AG04450 (cell line): Measurements from ENCODE around the gene C11orf91. TPM values are rescaled to one million over a fixed set of nuclear protein-coding genes. Genes with fewer than 3 reads are reported as not detected.

ENCODE experiments used
- CTCF ChIA-PET: fragments of 300-600, 350-600 bp; formaldehyde crosslinking; extraction: SDS; loops from one replicate; lab custom pipeline; 2022; ENCODE audit warnings: antibody characterized with exemption, inconsistent platforms; lab: Charles Lee
- POLR2A ChIA-PET: fragments of 350-600 bp; formaldehyde crosslinking; extraction: SDS; loops from one replicate; lab custom pipeline; 2021; ENCODE audit warnings: antibody characterized with exemption, inconsistent platforms; lab: Yijun Ruan, JAX
- DNase-seq: peaks from one replicate; pipeline ENCODE4 v3.0.0-alpha.2; 2011; ENCODE audit warnings: low read depth, low spot score
- H3K27ac ChIP-seq: one replicate; pipeline ENCODE4 v1.5.1; 2012; ENCODE audit warnings: low read depth, low read length, control low read depth
- H3K27me3 ChIP-seq: one replicate; pipeline ENCODE4 v1.6.0; 2012; ENCODE audit warnings: low read length; ENCODE audit not compliant: control insufficient read depth, insufficient read depth
- H3K4me3 ChIP-seq: 2 replicates; pipeline ENCODE4 v1.5.1; 2011; ENCODE audit warnings: mild to moderate bottlenecking, low read depth, low read length, control low read depth
- H3K9me3 ChIP-seq: 2 replicates; pipeline ENCODE4 v1.5.1; 2012; ENCODE audit warnings: low read length; ENCODE audit not compliant: control insufficient read depth, insufficient read depth
- CTCF ChIP-seq: IDR thresholded peaks from 2 replicates; pipeline ENCODE4 v1.5.1; 2011; ENCODE audit warnings: low read depth, low read length, control low read depth, inconsistent platforms
- polyA plus RNA-seq: library from polyadenylated mRNA; depleted of rRNA; stranded (reverse); fragments of >200 nt; gene quantifications from 2 replicates; pipeline ENCODE4 v1.2.3, GENCODE V29; 2011

Gene C11orf91
- polyA plus RNA-seq, 1 experiment: not detected

DNA sequence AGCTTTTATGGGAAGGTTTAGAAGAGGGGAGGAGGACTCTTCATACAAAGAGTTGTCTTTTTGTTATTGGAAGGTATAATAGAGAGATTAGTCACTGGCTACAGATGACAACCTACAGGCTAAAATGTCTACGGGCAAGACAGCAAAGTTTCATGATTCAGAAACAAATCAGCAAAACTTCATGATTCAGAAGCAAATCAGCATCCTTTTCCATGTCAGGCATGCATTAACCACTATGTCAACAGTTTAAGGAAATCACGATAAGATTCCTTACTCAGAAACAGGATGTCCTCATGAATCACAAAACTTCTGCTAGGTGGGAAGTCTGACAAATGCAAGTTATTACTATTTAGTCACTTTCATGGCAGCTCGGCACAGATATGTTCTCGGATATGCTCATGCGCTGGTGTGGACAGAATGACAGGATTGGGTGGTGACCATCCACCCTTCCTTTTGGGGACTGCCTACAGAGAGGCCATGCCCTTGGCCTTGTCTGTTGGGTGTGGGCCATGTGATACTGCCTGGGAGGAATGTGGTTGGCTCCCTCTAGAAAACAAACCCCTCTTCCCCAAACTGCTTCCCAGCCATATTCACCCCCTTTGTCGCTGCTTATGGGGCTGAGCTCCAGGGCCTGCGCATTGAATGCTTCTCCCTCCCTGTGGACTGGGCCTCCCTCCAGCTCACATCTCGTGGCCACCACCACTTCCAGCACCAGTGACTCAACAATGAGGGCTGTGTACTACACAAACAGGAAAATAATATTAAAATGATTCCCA, 10.1 kb downstream of the C11orf91 start:
- DNase-seq: peak; percentile 84
- Histone ChIP-seq H3K4me3 (peak overlapping the region; percentile 17), H3K27ac (peak overlapping the region; percentile 98), H3K9me3 (no peaks in the 10 kb centered on the region), H3K27me3 (no peaks in the 10 kb centered on the region)
- ChIA-PET POLR2A (interaction anchor here (0.6 to 2.8 kb wide), 3 partner anchors 10 to 73 kb away, joined by 3 to 13 read pairs (median 7); partner anchors contain the start of gene C11orf91), CTCF (interaction anchor here (0.8 to 9.9 kb wide), 3 partner anchors 52 to 326 kb away, joined by 3 to 210 read pairs (median 36); no protein-coding TSS in a partner anchor)
- TF ChIP-seq CTCF: no peak

DNA sequence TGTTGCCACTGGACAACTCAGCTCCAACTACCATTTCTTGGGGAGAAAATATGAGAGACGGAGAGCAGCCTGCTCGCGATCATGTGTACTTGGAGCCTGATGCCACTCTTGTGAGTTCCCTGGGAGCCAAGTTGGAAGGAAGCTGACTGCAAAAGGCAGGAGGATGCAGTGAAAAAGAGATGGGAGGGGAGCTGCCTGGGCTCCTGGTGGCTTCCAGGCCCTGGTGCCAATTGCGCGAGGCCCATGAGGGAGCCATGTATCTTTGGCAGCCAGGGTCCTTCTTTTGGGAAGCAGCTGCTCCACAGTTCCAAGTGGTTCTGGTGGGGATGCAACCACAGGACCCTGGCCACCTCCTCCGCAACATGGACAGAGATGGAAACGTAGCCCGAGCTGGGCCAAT, 11.1 kb downstream of the C11orf91 start:
- POLR2A ChIA-PET: interaction anchor here (2.8 kb wide), 1 partner anchor 11 kb away, joined by 13 read pairs; the partner anchor contains the start of gene C11orf91

DNA sequence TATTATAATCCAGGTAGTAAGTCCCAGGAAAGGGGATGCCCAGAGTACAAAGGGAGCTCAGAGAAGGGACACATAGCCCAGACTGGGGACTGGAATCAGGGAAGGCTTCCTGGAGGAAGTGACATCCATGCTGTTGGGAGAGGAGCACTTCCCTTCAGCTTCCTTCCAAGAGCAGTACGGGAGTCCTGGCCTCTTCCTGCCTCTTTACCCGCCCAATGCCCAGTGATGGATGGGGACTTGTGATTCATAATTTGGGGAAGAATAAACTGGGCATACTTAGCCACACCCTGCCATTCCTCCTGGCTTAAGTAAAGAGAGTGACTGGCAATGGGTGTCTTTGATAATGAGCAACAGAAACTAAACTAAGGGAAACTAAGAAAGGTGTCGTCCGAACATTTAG, 11.5 kb downstream of the C11orf91 start:
- POLR2A ChIA-PET: interaction anchor here (2.8 kb wide), 1 partner anchor 11 kb away, joined by 13 read pairs; the partner anchor contains the start of gene C11orf91

More for the DNA sequence above, 11.1 kb downstream of the C11orf91 start:
- H3K27ac ChIP-seq: peak overlapping the region; percentile 77
- DNase-seq: no peak
- no peak for TF ChIP-seq CTCF
- CTCF ChIA-PET: interaction anchor here (0.5 to 9.9 kb wide), 9 partner anchors 11 to 523 kb away, joined by 3 to 210 read pairs (median 6); no protein-coding TSS in a partner anchor
- no peak overlapping the region for H3K4me3 ChIP-seq
- H3K27me3 ChIP-seq: no peaks in the 10 kb centered on the region
- no peaks in the 10 kb centered on the region for H3K9me3 ChIP-seq

GRCh38 chr11:33687733-33688479, 12.7 kb downstream of the C11orf91 start:
- peak; percentile 82 for TF ChIP-seq CTCF
- no peaks in the 10 kb centered on the region for H3K27me3 ChIP-seq
- no peak for DNase-seq
- ChIA-PET CTCF (interaction anchor here (0.6 to 9.9 kb wide), 27 partner anchors 9 to 523 kb away, joined by 3 to 210 read pairs (median 4); no protein-coding TSS in a partner anchor), POLR2A (no interaction called here)
- H3K27ac ChIP-seq: no peak overlapping the region
- no peak overlapping the region for H3K4me3 ChIP-seq
- H3K9me3 ChIP-seq: no peaks in the 10 kb centered on the region

More for the DNA sequence above, 11.5 kb downstream of the C11orf91 start:
- CTCF ChIA-PET: interaction anchor here (0.5 to 9.9 kb wide), 14 partner anchors 10 to 528 kb away, joined by 3 to 210 read pairs (median 4); partner anchors contain the start of gene CSTF3
- no peak overlapping the region for H3K27ac ChIP-seq
- H3K9me3 ChIP-seq: no peaks in the 10 kb centered on the region
- H3K27me3 ChIP-seq: no peaks in the 10 kb centered on the region
- no peak for TF ChIP-seq CTCF
- DNase-seq: no peak
- H3K4me3 ChIP-seq: no peak overlapping the region
